GM18909 (cell line): ENCODE data around the gene NELL1.

Experiments
- ATAC-seq: cut with Tn5 transposase; IDR thresholded peaks from one replicate; pipeline ENCODE4 v1.9.1; 2021; ENCODE audit warnings: mild to moderate bottlenecking; ENCODE audit not compliant: unreplicated experiment, poor library complexity

Gene NELL1

DNA sequence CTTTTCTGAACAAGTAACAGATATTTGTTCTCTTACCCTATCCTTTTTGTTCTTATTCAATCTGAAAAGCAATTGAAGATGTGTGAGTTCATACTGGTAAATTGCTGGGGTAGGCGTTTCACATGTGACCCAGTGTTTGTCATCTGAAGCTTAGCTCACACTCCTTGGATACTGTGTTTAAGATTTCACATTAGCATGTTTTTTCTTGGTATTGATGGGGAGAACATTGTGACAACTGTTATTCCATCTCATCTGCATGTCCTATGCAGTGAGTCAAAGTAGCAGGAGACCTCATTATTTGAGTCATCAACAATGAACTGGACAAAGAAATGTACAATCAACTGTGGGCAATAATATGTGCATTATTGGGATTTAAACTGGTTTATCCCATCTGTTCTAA is 831.9 kb downstream of the NELL1 start:
- no peak for ATAC-seq

DNA sequence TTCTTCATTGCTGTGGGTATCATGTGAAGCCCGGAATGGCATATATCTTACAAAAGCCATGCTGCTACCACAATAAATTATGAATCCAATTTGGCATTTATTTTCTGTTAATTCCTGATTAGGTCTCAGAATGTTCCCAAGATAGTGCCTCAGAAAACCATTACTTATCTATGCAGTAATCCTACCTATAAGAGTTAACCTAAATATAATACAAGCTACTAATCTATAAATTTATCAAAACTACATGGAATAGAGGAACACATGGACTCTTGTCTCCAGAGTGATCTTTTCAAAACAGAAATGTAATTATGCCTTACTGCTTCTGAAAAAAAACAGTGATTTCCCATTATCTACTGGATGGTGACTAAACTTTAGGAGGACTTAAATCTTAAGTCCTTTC is 835.7 kb downstream of the NELL1 start:
- no peak for ATAC-seq

GRCh38 chr11:21511835-21512440 is 842.6 kb downstream of the NELL1 start:
- ATAC-seq: peak; percentile 91

DNA sequence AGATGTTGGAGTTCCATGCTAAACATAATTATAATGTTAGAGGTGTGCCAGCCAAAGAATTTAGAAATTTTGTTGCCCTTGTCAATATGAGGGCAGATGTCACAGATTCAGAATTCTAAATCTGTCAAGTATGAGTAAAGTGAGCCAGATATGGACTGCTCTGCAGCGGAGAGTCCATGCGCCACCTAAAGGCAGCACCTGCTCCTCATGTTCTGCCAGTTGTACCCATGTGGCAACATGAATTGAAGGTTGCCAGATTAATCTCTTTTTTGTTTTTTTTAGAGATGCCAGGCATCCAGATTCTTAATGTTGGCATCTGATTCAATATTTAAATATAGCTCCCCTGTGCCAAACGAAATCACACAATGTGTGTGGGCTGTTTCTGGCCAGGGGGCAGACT is 844.9 kb downstream of the NELL1 start:
- no peak for ATAC-seq

- ATAC-seq: no peak
Observed at GRCh38 chr11:21520244-21520643, 850.9 kb downstream of the NELL1 start.

DNA sequence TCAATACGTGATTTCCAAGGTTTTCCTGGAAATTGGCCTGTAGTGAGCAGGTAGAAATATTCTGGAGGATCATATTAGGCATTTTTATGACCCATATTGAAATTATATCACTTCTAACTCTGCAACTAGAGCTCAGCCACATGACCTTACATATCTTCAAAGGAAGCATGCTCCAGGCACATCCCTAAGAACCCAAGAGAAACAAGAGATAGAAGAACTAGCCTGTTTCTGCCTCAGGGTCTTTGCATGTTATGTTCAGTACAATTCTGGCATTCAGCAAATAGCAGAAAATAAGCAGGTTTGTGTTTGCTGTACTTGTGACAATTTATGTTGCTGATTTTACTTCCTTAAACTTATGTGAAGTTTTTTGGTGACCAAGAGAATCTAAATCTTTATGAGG is 859.8 kb downstream of the NELL1 start:
- no peak for ATAC-seq

GRCh38 chr11:21534288-21534687 is 864.9 kb downstream of the NELL1 start:
- no peak for ATAC-seq

GRCh38 chr11:21537980-21538379 is 868.6 kb downstream of the NELL1 start:
- no peak for ATAC-seq

DNA sequence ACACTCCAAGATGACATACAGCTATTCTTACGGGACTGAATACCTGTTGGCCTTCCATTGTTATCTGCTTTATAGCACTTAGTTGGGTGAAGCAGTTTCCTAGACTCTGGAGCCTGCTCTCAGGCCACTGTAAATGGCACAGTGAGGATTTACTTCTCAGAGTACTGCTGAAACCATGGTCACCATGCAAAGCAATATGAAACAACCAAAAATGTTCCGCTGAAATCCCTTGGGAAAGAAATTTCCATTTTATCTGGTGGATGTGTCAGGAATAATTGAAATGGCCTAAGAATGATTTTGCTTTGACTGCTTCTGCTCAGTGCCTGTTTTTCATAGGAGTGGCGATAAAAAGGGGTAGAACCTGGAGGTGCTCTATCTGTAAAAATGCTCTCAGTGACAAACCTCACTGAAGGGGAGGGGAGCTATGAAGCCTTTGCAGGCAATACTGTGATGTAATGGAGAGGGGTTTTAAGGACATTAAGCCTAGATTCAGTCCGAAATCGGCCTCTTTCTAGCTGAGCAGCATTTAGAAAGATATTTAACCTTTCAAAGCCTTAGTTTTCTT is 871.9 kb downstream of the NELL1 start:
- ATAC-seq: no peak

DNA sequence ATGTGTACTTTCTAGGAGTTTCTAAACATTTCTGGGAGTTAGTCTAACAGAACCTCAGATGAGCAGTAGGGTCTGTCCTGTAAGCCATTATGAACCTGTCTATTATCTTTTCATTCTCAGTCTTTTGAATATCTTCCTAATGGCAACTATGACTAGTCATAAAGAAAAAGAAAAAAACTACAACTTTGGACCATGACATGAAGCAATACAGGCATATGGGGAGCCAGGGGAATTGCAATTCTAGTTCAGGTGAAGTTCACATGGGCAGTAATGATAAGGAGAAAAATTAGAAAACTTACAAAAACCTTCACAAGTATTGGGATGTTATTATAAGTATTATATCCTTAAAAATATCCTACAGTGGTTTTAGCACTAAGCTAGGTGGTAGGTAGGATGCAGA is 874.5 kb downstream of the NELL1 start:
- no peak for ATAC-seq

DNA sequence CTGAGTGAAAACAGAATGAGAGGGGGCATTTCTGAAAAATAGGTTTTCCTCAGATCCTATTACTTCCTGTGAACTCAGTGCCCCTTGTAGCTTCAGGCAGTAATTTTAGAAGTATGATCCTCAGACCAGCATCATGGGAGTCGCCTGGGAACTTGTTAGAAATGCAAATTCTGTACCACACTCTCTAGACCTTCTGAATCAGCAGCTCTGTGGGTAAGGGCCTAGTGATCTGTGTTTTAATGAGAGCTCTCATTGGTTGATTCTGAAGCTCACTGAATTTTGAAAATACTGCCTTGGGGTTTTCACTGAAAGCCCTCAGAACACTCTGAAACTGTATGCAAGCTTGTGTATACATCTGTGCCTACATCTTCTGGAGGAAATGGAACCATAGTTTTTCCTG is 876.3 kb downstream of the NELL1 start:
- ATAC-seq: no peak

- ATAC-seq: no peak
Observed at GRCh38 chr11:21546703-21547102, 877.3 kb downstream of the NELL1 start.

DNA sequence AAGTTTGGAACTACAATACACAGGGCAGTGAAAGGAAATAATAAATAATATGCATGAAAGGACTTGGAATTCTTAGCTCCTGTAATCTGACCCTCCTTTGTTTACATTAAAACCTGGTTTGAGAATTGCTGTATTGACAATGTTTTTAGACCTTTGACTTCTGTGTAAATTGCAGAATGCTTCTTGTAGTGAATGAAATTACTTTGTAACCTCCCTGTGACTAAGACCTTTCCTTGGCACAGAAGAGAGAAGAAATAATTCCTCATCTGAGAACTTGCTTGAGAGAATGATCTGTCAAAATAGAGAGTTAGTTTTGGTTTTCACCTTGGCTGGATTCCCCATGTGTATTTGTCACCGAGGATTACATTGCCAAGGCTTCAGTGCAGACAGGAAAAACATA is 883.5 kb downstream of the NELL1 start:
- no peak for ATAC-seq

DNA sequence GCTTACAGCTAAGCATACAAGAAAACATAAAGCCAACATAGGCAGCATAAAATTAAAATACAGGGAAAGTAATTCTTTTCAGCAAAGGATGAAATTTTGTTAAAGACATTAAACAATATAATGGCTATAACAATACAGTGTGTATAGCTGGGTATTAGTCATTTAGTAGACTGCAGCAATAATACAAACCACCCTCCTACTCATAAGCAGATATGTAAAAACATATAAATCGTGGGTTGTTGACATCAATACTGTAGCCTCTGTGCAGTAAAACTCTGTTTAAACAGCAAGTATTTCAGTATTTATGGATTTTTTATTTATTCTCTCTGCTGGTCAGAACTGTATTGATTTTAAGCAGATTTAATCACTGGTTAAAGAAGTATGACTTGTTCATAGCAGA is 884.4 kb downstream of the NELL1 start:
- no peak for ATAC-seq

- ATAC-seq: no peak
Observed at GRCh38 chr11:21554284-21554683, 884.9 kb downstream of the NELL1 start.

DNA sequence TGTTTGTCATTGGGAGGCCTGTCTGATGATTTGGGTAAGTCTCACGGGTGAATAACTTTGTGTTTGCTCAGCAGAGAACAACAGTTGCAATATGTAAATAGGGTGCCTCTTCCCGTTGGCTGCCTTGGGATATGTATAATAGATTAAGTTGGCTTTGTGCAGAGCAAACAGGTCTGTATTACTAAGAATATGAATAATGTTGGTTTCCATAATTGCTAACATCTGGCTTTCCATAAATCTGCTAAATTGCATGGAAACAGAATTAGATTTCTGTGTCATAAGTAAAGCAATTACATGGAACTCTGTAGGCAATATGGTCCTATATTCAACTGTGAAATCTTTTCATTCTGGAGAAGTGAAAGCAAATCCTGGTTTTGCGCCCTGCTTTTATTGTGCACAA is 887.5 kb downstream of the NELL1 start:
- ATAC-seq: no peak

- no peak for ATAC-seq
Observed at GRCh38 chr11:21560466-21560975, 891.1 kb downstream of the NELL1 start.

DNA sequence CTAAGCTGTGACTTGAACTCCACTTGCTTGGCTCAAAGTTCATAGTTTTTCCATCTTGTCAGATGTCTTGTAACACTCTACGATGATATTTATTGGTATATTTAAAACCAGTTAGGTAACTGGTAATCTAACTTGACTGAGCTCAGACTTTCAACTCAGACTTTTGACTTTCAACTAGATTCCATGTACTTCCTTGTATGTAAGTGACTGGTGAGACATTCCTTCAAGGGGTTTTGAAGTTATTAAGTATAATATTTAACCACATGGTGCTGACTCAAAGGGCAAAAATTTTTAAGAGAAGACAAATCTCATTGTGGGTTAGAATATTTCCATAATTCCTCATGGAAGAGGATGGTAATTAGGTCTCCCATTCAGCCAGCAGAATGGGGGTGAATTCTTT is 892.2 kb downstream of the NELL1 start:
- ATAC-seq: no peak

DNA sequence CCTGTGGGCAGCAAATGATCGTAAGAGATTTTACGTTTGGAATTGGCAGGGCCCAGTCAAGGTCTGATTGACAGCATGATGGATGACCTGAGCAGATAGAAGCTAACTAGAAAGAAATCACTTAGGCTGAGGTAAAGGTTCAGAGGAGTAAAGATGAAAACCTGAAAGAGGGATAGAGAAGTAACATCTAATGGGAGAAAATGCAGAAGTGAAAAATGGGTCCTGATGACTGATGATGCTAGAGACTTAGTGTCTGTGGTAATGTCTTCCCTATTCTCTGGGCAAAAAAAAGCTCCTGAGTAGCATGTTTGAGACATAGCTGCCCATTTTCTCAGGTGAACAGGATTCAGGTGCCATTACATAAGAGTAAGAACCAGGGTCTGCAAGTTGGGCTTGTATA is 894.7 kb downstream of the NELL1 start:
- ATAC-seq: no peak

GRCh38 chr11:21564833-21565682 is 895.7 kb downstream of the NELL1 start:
- ATAC-seq: no peak

GRCh38 chr11:21566521-21567117 is 897.2 kb downstream of the NELL1 start:
- no peak for ATAC-seq
